Adrenal gland (tissue), 12 donors: Measurements from ENCODE around the gene KIF26B. TPM values are rescaled to one million over a fixed set of nuclear protein-coding genes. Genes with fewer than 3 reads are reported as not detected.
A peak's percentile ranks its signal among the peaks of the same experiment; 100 is the strongest.

Experiments
- DNase-seq, 7 donors: peaks; one replicate each; pipeline ENCODE4 v3.0.0-alpha.2; 2019 to 2020
- H3K27ac ChIP-seq, 5 donors: fragments of 200-600 bp; sonication (generic) in 4 of 5; 1 replicate in 3 of 5; 2 replicates in 2 of 5; pipeline versions ENCODE4 v1.5.1 to v1.8.0; 2016 to 2020; ENCODE audit warnings: mild to moderate bottlenecking in 1 of 5
- H3K27me3 ChIP-seq: fragments of 200-600 bp; 2 replicates; pipeline ENCODE4 v1.8.0; 2021
- H3K36me3 ChIP-seq, 2 donors: fragments of 200-600 bp; replicated peaks in 1 of 2; 1 replicate in 1 of 2; 2 replicates in 1 of 2; pipeline versions ENCODE4 v1.5.1 to v1.8.0; 2018 to 2022
- H3K4me1 ChIP-seq, 2 donors: fragments of 200-600 bp; replicated peaks in 1 of 2; 1 replicate in 1 of 2; 2 replicates in 1 of 2; pipeline versions ENCODE4 v1.5.1 to v1.8.0; 2018 to 2021
- H3K4me3 ChIP-seq, 4 donors: fragments of 200-600 bp; sonication (generic) in 3 of 4; one replicate each; pipeline ENCODE4 v1.5.1; 2016 to 2018
- H3K9me3 ChIP-seq, 3 donors: fragments of 200-600 bp; sonication (generic) in 1 of 3; replicated peaks in 1 of 3; 1 replicate in 2 of 3; 2 replicates in 1 of 3; pipeline versions ENCODE4 v1.5.1 to v1.8.0; 2016 to 2021
- CTCF ChIP-seq, 6 experiments: fragments of 450-650 bp in 4 of 6; fragments of 200-600 bp in 2 of 6; sonication (generic) in 1 of 6; IDR thresholded peaks; 1 replicate in 5 of 6; 2 replicates in 1 of 6; pipeline versions ENCODE4 v1.5.1 to v1.8.0; 2016 to 2021; ENCODE audit warnings: antibody characterized with exemption in 6 of 6, mild to moderate bottlenecking in 2 of 6, moderate library complexity in 1 of 6
- POLR2A ChIP-seq, 2 donors: fragments of 450-650 bp; IDR thresholded peaks; one replicate each; pipeline ENCODE4 v1.6.1; 2017; ENCODE audit warnings: antibody characterized with exemption in 2 of 2, mild to moderate bottlenecking in 2 of 2, moderate library complexity in 1 of 2
- WGBS, 4 donors: extraction: QIAGEN DNeasy Blood & Tissue Kit in 2 of 4; methylation state at CpG; one replicate each; pipeline versions ENCODE4 v1.1.5 to v1.1.7; 2013 to 2017; 5-methylcytosine and 5-hydroxymethylcytosine counted together
- intact Hi-C, 2 donors: fragments of 100-400 bp; cut with DNase I; formaldehyde crosslinking; loops; one replicate each; pipeline versions ENCODE4 v1.14.1 to v1.15.0; 2022 to 2023
- polyA plus RNA-seq, 3 donors: library from polyadenylated mRNA; stranded (reverse); fragments of 200-250 nt in 2 of 3; fragments of 350-450 nt in 1 of 3; fragmentation: Illumina TruSeq in 1 of 3; extraction: RNeasy Lipid Tissue Mini Kit (QIAGEN cat#74804) in 1 of 3; gene quantifications; one replicate each; pipeline ENCODE4 v1.2.3, GENCODE V29; 2013 to 2014
- total RNA-seq, 9 donors: library from RNA; depleted of rRNA in 4 of 9; stranded (reverse); fragments of >200 nt in 4 of 9; fragments of 120-200 nt in 1 of 9; fragmentation: NEBNext Ultra II Directional in 1 of 9; extraction: Animal tissue kit (Norgen Biotek cat#: 25700) in 1 of 9; gene quantifications; one replicate each; pipeline versions ENCODE4 v1.1.0 to v1.2.4, GENCODE V29; 2013 to 2023
- donor health status: healthy with polysubstance abuse.
- donor health status: Bipolar disorder and iron deficiency.
- donor health status: DM: yes; HTN: yes; CAD: no.
- donor health status: DM: no; HTN: no; CAD: no.
- donor health status: DM: no; HTN: no; CAD: no.
- donor health status: DM: yes; HTN: yes; CAD: no.

KIF26B gene
- total and polyA plus RNA-seq, 12 donors: 0.20 to 4.6 (median 2.6) TPM

DNA sequence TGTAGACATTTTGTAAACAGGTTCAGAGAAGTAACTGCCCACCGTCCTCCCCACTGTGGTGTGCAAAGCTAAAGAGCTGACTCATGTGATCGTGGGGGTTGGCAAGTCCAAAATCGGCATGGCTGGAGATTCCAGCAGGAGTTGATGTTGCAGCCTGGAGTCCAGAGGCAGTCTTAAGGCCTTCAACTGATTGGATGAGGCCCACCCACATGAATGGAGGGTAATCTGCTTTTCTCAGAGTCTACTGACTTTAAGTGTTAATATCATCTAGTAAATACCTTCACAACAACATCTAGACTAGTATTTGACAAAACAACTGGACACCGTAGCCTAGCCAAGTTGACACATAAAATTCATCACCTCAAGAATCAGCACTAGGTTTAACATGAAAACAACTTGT is 281.6 kb downstream of the KIF26B start:
- H3K36me3 ChIP-seq: no peaks in the 10 kb centered on the region
- intact Hi-C loops: no loop called here
- DNase-seq: no peak
- H3K4me3 ChIP-seq: no peak overlapping the region
- peaks cover 4% of the 10 kb centered on the region for H3K27me3 ChIP-seq
- WGBS, 4 donors: 90 to 96% (median 93%) methylated on average over 4 of the region's 4 CpGs
- H3K27ac ChIP-seq: no peak overlapping the region
- TF ChIP-seq CTCF (IDR thresholded peaks at IDR 0.05): no peak
- no peak for TF ChIP-seq POLR2A (IDR thresholded peaks at IDR 0.05)
- no peaks in the 10 kb centered on the region for H3K9me3 ChIP-seq
- H3K4me1 ChIP-seq: peaks cover 3 to 6% of the 10 kb centered on the region in 2 donors

GRCh38 chr1:245437369-245438062 is 282.7 kb downstream of the KIF26B start:
- 17 to 26% (median 21%) methylated on average over 6 of the region's 6 CpGs for WGBS, 4 donors
- H3K4me1 ChIP-seq: peaks cover 3 to 6% of the 10 kb centered on the region in 2 donors
- no peaks in the 10 kb centered on the region for H3K36me3 ChIP-seq
- no peak for TF ChIP-seq CTCF (IDR thresholded peaks at IDR 0.05)
- TF ChIP-seq POLR2A (IDR thresholded peaks at IDR 0.05): no peak
- no peak overlapping the region for H3K27ac ChIP-seq
- H3K4me3 ChIP-seq: no peak overlapping the region
- no peak for DNase-seq
- intact Hi-C loops: no loop called here
- H3K27me3 ChIP-seq: peaks cover 4% of the 10 kb centered on the region
- no peaks in the 10 kb centered on the region for H3K9me3 ChIP-seq

GRCh38 chr1:245440922-245441321 is 286.1 kb downstream of the KIF26B start:
- intact Hi-C loops: no loop called here
- DNase-seq: no peak
- Histone ChIP-seq H3K27me3 (peaks cover 4% of the 10 kb centered on the region), H3K27ac (no peak overlapping the region), H3K36me3 (no peaks in the 10 kb centered on the region), H3K9me3 (no peaks in the 10 kb centered on the region), H3K4me3 (no peak overlapping the region), H3K4me1 (no peaks in the 10 kb centered on the region)
- TF ChIP-seq CTCF (IDR thresholded peaks at IDR 0.05) (no peak), POLR2A (IDR thresholded peaks at IDR 0.05) (no peak)
- 64 to 77% (median 71%) methylated on average over 7 of the region's 7 CpGs for WGBS, 4 donors

GRCh38 chr1:245441689-245442088 is 286.9 kb downstream of the KIF26B start:
- Histone ChIP-seq H3K27ac (no peak overlapping the region), H3K36me3 (no peaks in the 10 kb centered on the region), H3K4me3 (no peak overlapping the region), H3K27me3 (peaks cover under 1% of the 10 kb centered on the region), H3K4me1 (no peaks in the 10 kb centered on the region), H3K9me3 (no peaks in the 10 kb centered on the region)
- intact Hi-C loops: no loop called here
- WGBS, 4 donors: 27 to 46% (median 34%) methylated on average over 6 of the region's 6 CpGs
- DNase-seq: peak in 2 of 7 donors; percentile 8 to 57
- TF ChIP-seq CTCF (IDR thresholded peaks at IDR 0.05): no peak
